CD8-positive, alpha-beta memory T cell (primary cell): Measurements from ENCODE around the gene ZNF480. TPM values are rescaled to one million over a fixed set of nuclear protein-coding genes. Genes with fewer than 3 reads are reported as not detected.

Source experiments
- polyA plus RNA-seq: library from polyadenylated mRNA; unstranded; fragments of 300-500 nt; fragmentation: Illumina TruSeq; gene quantifications from one replicate; pipeline ENCODE4 v1.2.3, GENCODE V29; 2021
- total RNA-seq, 2 experiments: library from RNA; stranded (reverse); gene quantifications; one replicate each; pipeline ENCODE4 v1.2.3, GENCODE V29; 2021

Gene ZNF480
- total and polyA plus RNA-seq, 3 experiments from 2014 or later: 5.6 to 28.0 (median 6.6) TPM

Other genes with a start within 250 kb of the ZNF480 start
- gene ZNF432, start 248.3 kb upstream of the ZNF480 start, total RNA-seq: 10 to 100 TPM; 13.0 to 13.4 TPM
- 5.8 TPM for gene ZNF432, start 248.3 kb upstream of the ZNF480 start, polyA plus RNA-seq
- 10 to 100 TPM; 14.5 to 15.2 TPM for gene ZNF841, start 201.4 kb upstream of the ZNF480 start, total RNA-seq
- 5.7 TPM for gene ZNF841, start 201.4 kb upstream of the ZNF480 start, polyA plus RNA-seq
- 10 to 100 TPM; 11.2 to 12.6 TPM for gene ZNF616, start 157.2 kb upstream of the ZNF480 start, total RNA-seq
- gene ZNF616, start 157.2 kb upstream of the ZNF480 start, polyA plus RNA-seq: 4.6 TPM
- gene ZNF836, start 125.5 kb upstream of the ZNF480 start, total RNA-seq: 10 to 100 TPM; 10.6 to 12.5 TPM
- 17.1 TPM for gene ZNF836, start 125.5 kb upstream of the ZNF480 start, polyA plus RNA-seq
- 100 to 1,000 TPM; 232 to 250 TPM for gene PPP2R1A, start 107.1 kb upstream of the ZNF480 start, total RNA-seq
- 200 TPM for gene PPP2R1A, start 107.1 kb upstream of the ZNF480 start, polyA plus RNA-seq
- 10 to 100 TPM; 22.2 to 24.3 TPM for gene ZNF766, start 27.6 kb upstream of the ZNF480 start, total RNA-seq
- 69.7 TPM for gene ZNF766, start 27.6 kb upstream of the ZNF480 start, polyA plus RNA-seq
- 1 to 10 TPM in 1 of 2 experiments, under 1 TPM in 1; 0.91 to 1.8 TPM for gene ZNF610, start 39.1 kb downstream of the ZNF480 start, total RNA-seq
- 1.8 TPM for gene ZNF610, start 39.1 kb downstream of the ZNF480 start, polyA plus RNA-seq
- gene ZNF880, start 72.8 kb downstream of the ZNF480 start, total RNA-seq: 10 to 100 TPM; 15.6 to 15.9 TPM
- gene ZNF880, start 72.8 kb downstream of the ZNF480 start, polyA plus RNA-seq: 38.9 TPM
- 10 to 100 TPM; 11.6 to 14.2 TPM for gene ZNF528, start 100.7 kb downstream of the ZNF480 start, total RNA-seq
- 8.8 TPM for gene ZNF528, start 100.7 kb downstream of the ZNF480 start, polyA plus RNA-seq
- gene ZNF534, start 132.0 kb downstream of the ZNF480 start, total RNA-seq: not detected
- not detected for gene ZNF534, start 132.0 kb downstream of the ZNF480 start, polyA plus RNA-seq
- gene ZNF578, start 156.4 kb downstream of the ZNF480 start, total RNA-seq: 1 to 10 TPM in 1 of 2 experiments, under 1 TPM in 1; 0.88 to 1.9 TPM
- gene ZNF578, start 156.4 kb downstream of the ZNF480 start, polyA plus RNA-seq: 4.5 TPM
- gene ZNF808, start 230.5 kb downstream of the ZNF480 start, total RNA-seq: 10 to 100 TPM; 28.2 to 31.9 TPM
- 14.4 TPM for gene ZNF808, start 230.5 kb downstream of the ZNF480 start, polyA plus RNA-seq